LNCAP (cell line): ENCODE data around the gene PRKG1.

Experiments used
- CTCF ChIP-seq: fragments of 450-650 bp; IDR thresholded peaks from 2 replicates; pipeline ENCODE4 v1.5.1; 2017; ENCODE audit warnings: mild to moderate bottlenecking

Gene PRKG1

GRCh38 chr10:51747216-51747615, 672.9 kb downstream of the PRKG1 start:
- TF ChIP-seq CTCF = no peak

- no peak for TF ChIP-seq CTCF
Observed at GRCh38 chr10:51748959-51749358, 674.7 kb downstream of the PRKG1 start.

DNA sequence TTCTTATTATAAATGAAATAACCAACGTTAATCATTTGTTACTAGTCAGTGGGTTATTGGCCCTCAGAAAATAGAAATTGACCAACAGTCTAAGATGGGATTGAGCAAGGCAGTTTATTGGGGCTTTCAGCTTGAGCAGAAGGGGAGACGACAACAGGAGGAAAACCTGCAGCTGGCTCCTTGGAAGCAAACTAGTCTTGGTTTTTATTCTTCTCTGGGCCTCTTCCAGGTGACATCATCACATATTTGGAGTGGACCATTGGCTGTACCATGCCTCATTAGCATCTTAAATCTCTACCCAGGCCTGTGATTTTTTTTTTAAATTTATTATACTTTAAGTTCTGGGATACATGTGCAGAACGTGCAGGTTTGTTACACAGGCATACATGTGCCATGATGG, 684.1 kb downstream of the PRKG1 start:
- no peak for TF ChIP-seq CTCF

DNA sequence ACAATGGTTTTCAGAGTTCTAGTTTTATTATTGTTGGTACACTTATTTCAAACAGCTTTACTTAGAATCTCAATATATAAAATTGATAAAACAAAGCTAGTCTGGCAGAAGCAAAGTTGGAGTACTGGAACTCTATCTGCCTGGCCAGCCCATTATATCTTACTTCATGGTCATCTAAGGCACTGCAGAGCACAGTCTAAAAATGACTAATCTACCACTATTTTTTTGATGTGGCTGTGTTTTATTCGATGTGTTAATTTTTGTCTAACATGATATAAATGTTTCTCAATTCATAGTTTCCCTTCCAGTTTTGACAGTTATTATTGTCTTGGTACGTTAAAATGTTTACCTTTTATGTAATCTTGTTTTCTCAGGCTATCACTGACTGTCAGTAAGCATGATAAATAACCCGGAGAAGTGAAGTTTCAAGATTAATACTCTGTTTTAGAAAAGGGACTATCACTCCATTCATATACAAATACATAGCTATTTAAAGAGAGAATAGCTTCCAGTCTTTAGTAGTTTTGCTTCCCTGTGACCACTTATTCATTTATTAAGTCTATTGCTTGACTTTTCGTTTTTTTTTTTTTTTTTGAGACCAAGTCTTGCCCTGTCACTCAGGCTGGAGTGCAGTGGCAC, 685.7 kb downstream of the PRKG1 start:
- TF ChIP-seq CTCF = no peak

- TF ChIP-seq CTCF = no peak
Observed at GRCh38 chr10:51760864-51761640, 686.8 kb downstream of the PRKG1 start.

DNA sequence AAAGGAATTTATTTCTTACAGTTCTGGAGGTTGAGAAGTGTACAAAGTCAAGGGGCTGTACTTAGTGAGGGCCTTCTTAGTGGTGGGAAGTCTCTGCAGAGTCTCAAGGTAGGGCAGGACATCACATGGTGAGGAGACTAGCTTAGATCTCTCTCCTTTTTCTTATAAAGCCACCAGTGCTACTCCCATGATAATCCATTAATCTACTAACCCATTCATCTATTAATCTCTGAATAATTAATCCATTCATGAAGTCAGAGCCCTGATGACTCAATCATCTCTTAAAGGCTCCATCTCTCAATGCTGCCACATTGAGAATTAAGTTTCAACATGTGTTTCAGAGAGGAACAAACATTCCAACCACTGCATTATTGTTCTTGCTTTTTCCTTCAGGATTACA, 689.5 kb downstream of the PRKG1 start:
- no peak for TF ChIP-seq CTCF

- no peak for TF ChIP-seq CTCF
Observed at GRCh38 chr10:51765284-51765971, 691.1 kb downstream of the PRKG1 start.
